Measurements from ENCODE around the gene GXYLT2.

Gene GXYLT2

DNA sequence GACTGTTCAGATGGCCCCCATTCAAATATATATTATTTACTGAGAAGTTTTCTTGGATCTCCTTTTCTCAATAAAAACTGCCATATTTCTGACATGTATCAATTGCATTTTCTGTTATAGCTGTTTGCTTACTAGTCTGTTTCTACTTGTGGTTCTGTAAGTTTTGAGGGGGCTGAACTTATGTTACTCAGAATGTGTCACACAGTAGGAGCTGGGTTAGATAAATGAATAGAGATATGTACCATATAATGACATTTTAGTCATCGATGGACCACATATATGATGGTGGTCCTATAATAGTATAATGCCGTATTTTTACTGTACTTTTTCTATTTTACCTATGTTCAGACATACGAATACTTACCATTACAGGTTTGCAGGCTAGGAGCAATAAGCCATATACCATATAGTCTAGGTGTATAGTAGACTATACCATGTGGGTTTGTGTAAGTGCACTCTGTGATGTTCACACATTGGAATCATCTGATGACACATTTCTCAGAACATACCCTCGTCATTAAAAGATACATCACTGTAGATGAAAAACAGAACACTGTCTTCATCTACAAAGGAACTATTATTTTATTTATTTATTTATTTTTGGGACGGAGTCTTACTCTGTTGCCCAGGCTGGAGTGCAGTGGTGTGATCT lies 131.1 kb downstream of the GXYLT2 start:
- no peak for DNase-seq (ENCODE audit: low spot score)

DNA sequence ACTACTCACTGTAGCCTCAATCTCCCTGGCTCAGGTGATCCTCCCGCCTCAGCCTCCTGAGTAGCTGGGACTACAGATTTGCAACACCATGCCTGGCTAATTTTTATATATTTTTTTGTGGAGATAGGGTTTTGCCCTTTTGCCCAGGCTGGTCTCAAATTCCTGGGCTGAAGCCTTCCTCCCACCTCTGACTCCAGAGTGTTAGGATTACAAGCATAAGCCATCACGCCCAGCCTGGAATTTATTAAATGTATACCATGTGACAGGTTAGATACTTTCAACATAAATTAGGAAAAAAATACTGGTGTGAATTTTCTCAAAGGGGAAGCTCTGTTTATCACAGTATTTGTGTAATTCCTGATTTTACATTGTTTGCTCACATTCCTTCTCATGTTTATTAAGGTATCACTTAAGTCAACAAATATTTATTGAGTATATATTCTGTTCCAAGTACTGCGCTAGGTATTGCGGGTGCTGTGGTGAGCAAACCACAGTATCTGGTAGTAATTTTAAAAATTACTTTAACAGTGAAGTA lies 133.5 kb downstream of the GXYLT2 start:
- DNase-seq (ENCODE audit: low spot score): no peak

DNA sequence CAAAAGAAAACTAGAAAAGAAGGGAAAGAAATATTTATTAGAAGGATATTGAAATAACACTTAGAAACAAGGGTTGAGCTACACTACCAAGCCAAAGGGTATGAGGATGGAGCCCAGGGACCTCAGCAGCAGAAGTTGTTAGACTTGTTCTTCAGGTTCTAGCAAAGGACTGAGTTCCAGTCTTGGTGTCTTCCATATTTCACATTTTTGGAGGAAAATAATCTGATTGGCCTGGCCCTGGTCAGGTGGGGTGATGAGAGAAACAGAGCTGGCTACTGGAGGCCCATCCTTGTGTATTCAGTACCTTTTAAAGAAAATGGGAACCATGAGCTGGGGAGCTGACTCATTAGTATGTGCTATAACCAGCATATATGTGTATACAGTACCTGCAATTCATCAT lies 137.0 kb downstream of the GXYLT2 start:
- no peak for DNase-seq (ENCODE audit: low spot score)

DNA sequence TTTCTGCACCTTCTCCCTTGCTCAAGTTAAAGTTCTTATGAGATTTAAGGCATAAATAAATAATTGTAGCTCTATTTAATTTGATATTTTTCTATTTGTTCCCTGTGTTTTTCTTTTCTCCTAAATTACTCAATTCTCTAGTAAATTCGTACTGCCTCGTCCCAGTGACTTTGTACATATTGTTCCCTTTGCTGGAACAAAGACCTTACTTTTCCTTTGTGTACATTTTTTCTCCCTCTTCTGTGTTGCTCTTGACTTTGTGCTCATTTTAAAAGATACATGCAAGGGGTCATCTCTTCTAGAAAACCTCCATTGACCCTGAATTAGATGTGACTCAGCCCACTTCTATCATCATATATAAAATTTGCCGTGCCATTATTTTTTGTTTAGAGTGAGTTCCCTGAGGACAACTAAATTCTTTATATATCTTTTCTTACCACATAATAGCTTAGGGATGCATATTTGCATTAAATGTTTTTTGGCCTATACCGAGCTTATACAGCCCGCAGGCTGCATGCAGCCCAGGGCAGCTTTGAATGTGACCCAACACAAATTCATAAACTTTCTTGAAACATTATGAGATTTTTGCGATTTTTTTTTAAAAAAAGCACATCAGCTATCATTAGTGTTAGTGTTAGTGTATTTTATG lies 138.4 kb downstream of the GXYLT2 start:
- DNase-seq (ENCODE audit: low spot score): no peak

All from hematopoietic multipotent progenitor cell treated with erythropoietin and hydrocortisone succinate and interleukin-3 and kit ligand, for 15 days (in vitro differentiated cells).